ENCODE results near the gene CBX6.

Gene CBX6

GRCh38 chr22:38826801-38827200 is 45.2 kb downstream of the CBX6 start:
- H3K36me3 ChIP-seq (ENCODE audit: insufficient read depth, low read length), result no peaks in the 10 kb centered on the region
- TF ChIP-seq CTCF (conservative IDR thresholded peaks at IDR 0.05; ENCODE audit: low read length) (no peak), EZH2phosphoT487 (IDR thresholded peaks at IDR 0.05; ENCODE audit: borderline replicate concordance) (no peak)
- no peak overlapping the region for H3K9ac ChIP-seq (ENCODE audit: low read depth, low read length, poor library complexity, severe bottlenecking)
- H3K4me3 ChIP-seq (ENCODE audit: low read length, poor library complexity, severe bottlenecking), result no peak overlapping the region
- no peak overlapping the region for H2AFZ ChIP-seq (ENCODE audit: low read length)
- no peaks in the 10 kb centered on the region for H3F3A ChIP-seq (ENCODE audit: low read depth)
- H4K20me1 ChIP-seq (ENCODE audit: insufficient read depth, low read length, poor library complexity, severe bottlenecking), result no peaks in the 10 kb centered on the region
- no peaks in the 10 kb centered on the region for H3K27me3 ChIP-seq (ENCODE audit: insufficient read depth, low read length, poor library complexity, severe bottlenecking)
- no peaks in the 10 kb centered on the region for H3K4me1 ChIP-seq (ENCODE audit: insufficient read depth, low read length, poor library complexity, severe bottlenecking)
- H3K9me3 ChIP-seq (ENCODE audit: insufficient read depth, low read depth, low read length), result no peaks in the 10 kb centered on the region
- no peak overlapping the region for H3K4me2 ChIP-seq (ENCODE audit: low read depth, low read length, poor library complexity, severe bottlenecking)
- no peaks in the 10 kb centered on the region for H3K79me2 ChIP-seq (ENCODE audit: insufficient read depth, low read length)
- no peaks in the 10 kb centered on the region for H3K9me2 ChIP-seq (replicated peaks; ENCODE audit: low read depth, low read length)

GRCh38 chr22:38826386-38826785 is 45.6 kb downstream of the CBX6 start:
- H3K27me3 ChIP-seq (ENCODE audit: insufficient read depth, low read length, poor library complexity, severe bottlenecking), result no peaks in the 10 kb centered on the region
- no peaks in the 10 kb centered on the region for H4K20me1 ChIP-seq (ENCODE audit: insufficient read depth, low read length, poor library complexity, severe bottlenecking)
- H3F3A ChIP-seq (ENCODE audit: low read depth), result no peaks in the 10 kb centered on the region
- H3K4me3 ChIP-seq (ENCODE audit: low read length, poor library complexity, severe bottlenecking), result no peak overlapping the region
- no peak overlapping the region for H3K9ac ChIP-seq (ENCODE audit: low read depth, low read length, poor library complexity, severe bottlenecking)
- no peaks in the 10 kb centered on the region for H3K79me2 ChIP-seq (ENCODE audit: insufficient read depth, low read length)
- H3K4me2 ChIP-seq (ENCODE audit: low read depth, low read length, poor library complexity, severe bottlenecking), result no peak overlapping the region
- no peaks in the 10 kb centered on the region for H3K9me2 ChIP-seq (replicated peaks; ENCODE audit: low read depth, low read length)
- H3K9me3 ChIP-seq (ENCODE audit: insufficient read depth, low read depth, low read length), result no peaks in the 10 kb centered on the region
- no peaks in the 10 kb centered on the region for H3K36me3 ChIP-seq (ENCODE audit: insufficient read depth, low read length)
- no peaks in the 10 kb centered on the region for H3K4me1 ChIP-seq (ENCODE audit: insufficient read depth, low read length, poor library complexity, severe bottlenecking)
- TF ChIP-seq EZH2phosphoT487 (IDR thresholded peaks at IDR 0.05; ENCODE audit: borderline replicate concordance), result no peak
- TF ChIP-seq CTCF (conservative IDR thresholded peaks at IDR 0.05; ENCODE audit: low read length), result no peak
- H2AFZ ChIP-seq (ENCODE audit: low read length), result no peak overlapping the region

GRCh38 chr22:38824585-38824984 is 47.4 kb downstream of the CBX6 start:
- Histone ChIP-seq H3K79me2 (ENCODE audit: insufficient read depth, low read length) (no peaks in the 10 kb centered on the region), H3K27me3 (ENCODE audit: insufficient read depth, low read length, poor library complexity, severe bottlenecking) (no peaks in the 10 kb centered on the region), H3K4me3 (ENCODE audit: low read length, poor library complexity, severe bottlenecking) (no peak overlapping the region), H3K4me1 (ENCODE audit: insufficient read depth, low read length, poor library complexity, severe bottlenecking) (no peaks in the 10 kb centered on the region), H3K9me2 (replicated peaks; ENCODE audit: low read depth, low read length) (no peaks in the 10 kb centered on the region), H3K4me2 (ENCODE audit: low read depth, low read length, poor library complexity, severe bottlenecking) (no peak overlapping the region), H3K9me3 (ENCODE audit: insufficient read depth, low read depth, low read length) (no peaks in the 10 kb centered on the region), H4K20me1 (ENCODE audit: insufficient read depth, low read length, poor library complexity, severe bottlenecking) (no peaks in the 10 kb centered on the region), H2AFZ (ENCODE audit: low read length) (no peak overlapping the region), H3F3A (ENCODE audit: low read depth) (no peaks in the 10 kb centered on the region), H3K9ac (ENCODE audit: low read depth, low read length, poor library complexity, severe bottlenecking) (no peak overlapping the region), H3K36me3 (ENCODE audit: insufficient read depth, low read length) (no peaks in the 10 kb centered on the region)
- TF ChIP-seq EZH2phosphoT487 (IDR thresholded peaks at IDR 0.05; ENCODE audit: borderline replicate concordance) (no peak), CTCF (conservative IDR thresholded peaks at IDR 0.05; ENCODE audit: low read length) (peak; percentile 67)

Measured in Loucy (cell line).